H1 (cell line): ENCODE data around the gene PCDHA5. TPM values are rescaled to one million over a fixed set of nuclear protein-coding genes. Genes with fewer than 3 reads are reported as not detected.

Experiments
- CTCF ChIA-PET: fragments of 300-600 bp; sonication (Branson Sonifier 250); formaldehyde crosslinking; loops from one replicate; lab custom pipeline; 2021; ENCODE audit not compliant: partially characterized antibody; lab: Charles Lee
- POLR2A ChIA-PET: fragments of 300-600 bp; sonication (Branson Sonifier 250); formaldehyde crosslinking; loops from one replicate; lab custom pipeline; 2021; ENCODE audit warnings: inconsistent platforms; ENCODE audit not compliant: partially characterized antibody; lab: Charles Lee
- DNase-seq, 2 experiments: peaks; one replicate each; pipeline versions ENCODE4 v3.0.0 to v3.0.0-alpha.2; 2010 to 2022; ENCODE audit warnings: low spot score in 2 of 2, low read depth in 1 of 2, mixed read lengths in 1 of 2
- FAIRE-seq: peaks from 2 replicates; lab custom pipeline; 2011; peaks lifted over from hg19 to GRCh38; lab: Jason Lieb, UNC
- H2AFZ ChIP-seq: 2 replicates; pipeline ENCODE4 v1.8.1; 2012; ENCODE audit warnings: low read length, inconsistent platforms
- H2AK5ac ChIP-seq: 2 replicates; pipeline ENCODE4 v1.6.1; 2013; ENCODE audit warnings: low read depth, low read length
- H2BK120ac ChIP-seq: replicated peaks from 2 replicates; pipeline ENCODE3; 2013; ENCODE audit warnings: low read depth, low read length, inconsistent platforms
- H2BK12ac ChIP-seq: 2 replicates; pipeline ENCODE4 v1.6.1; 2013; ENCODE audit warnings: low read depth, low read length
- H2BK15ac ChIP-seq: 2 replicates; pipeline ENCODE4 v1.6.1; 2013; ENCODE audit warnings: low read length
- H2BK20ac ChIP-seq: 2 replicates; pipeline ENCODE4 v1.6.1; 2013; ENCODE audit warnings: low read length
- H2BK5ac ChIP-seq: 2 replicates; pipeline ENCODE4 v1.6.1; 2013; ENCODE audit warnings: low read depth, low read length
- H3K14ac ChIP-seq: 2 replicates; pipeline ENCODE4 v1.6.1; 2013; ENCODE audit warnings: inconsistent platforms; ENCODE audit not compliant: insufficient read length
- H3K18ac ChIP-seq: 2 replicates; pipeline ENCODE4 v1.6.1; 2013; ENCODE audit warnings: low read length; ENCODE audit errors: extremely low read depth
- H3K23ac ChIP-seq: 2 replicates; pipeline ENCODE4 v1.6.1; 2013; ENCODE audit warnings: inconsistent platforms; ENCODE audit not compliant: insufficient read length
- H3K23me2 ChIP-seq: 2 replicates; pipeline ENCODE4 v1.6.1; 2013; ENCODE audit warnings: low read depth, low read length
- H3K27ac ChIP-seq: 2 replicates; pipeline ENCODE4 v1.6.1; 2011; ENCODE audit warnings: low read depth, low read length, inconsistent platforms
- H3K27me3 ChIP-seq, 4 experiments: replicated peaks in 1 of 4; 1 replicate in 1 of 4; 2 replicates in 3 of 4; pipeline versions ENCODE4 v1.6.1 to v1.8.1; 2011 to 2013; ENCODE audit warnings: low read length in 3 of 4, mild to moderate bottlenecking in 3 of 4, inconsistent platforms in 2 of 4, mixed read lengths in 2 of 4, moderate library complexity in 1 of 4; ENCODE audit not compliant: control insufficient read depth in 3 of 4, insufficient read depth in 3 of 4; ENCODE audit errors: extremely low read depth in 1 of 4
- H3K36me3 ChIP-seq, 4 experiments: 2 replicates each; pipeline versions ENCODE4 v1.6.1 to v1.8.1; 2011 to 2013; ENCODE audit warnings: mild to moderate bottlenecking in 4 of 4, low read length in 3 of 4, moderate library complexity in 2 of 4, control low read depth in 1 of 4, inconsistent platforms in 1 of 4; ENCODE audit not compliant: insufficient read depth in 4 of 4, control insufficient read depth in 2 of 4
- H3K4ac ChIP-seq: replicated peaks from 2 replicates; pipeline ENCODE3; 2013; ENCODE audit warnings: low read length, low read depth, mixed read lengths, inconsistent platforms; ENCODE audit not compliant: insufficient read length
- H3K4me1 ChIP-seq, 4 experiments: replicated peaks in 1 of 4; 1 replicate in 1 of 4; 2 replicates in 3 of 4; pipeline versions ENCODE4 v1.6.1 to v1.8.1; 2011 to 2013; ENCODE audit warnings: low read length in 3 of 4, inconsistent platforms in 2 of 4, mixed read lengths in 1 of 4; ENCODE audit not compliant: insufficient read depth in 4 of 4, control insufficient read depth in 3 of 4
- H3K4me2 ChIP-seq, 2 experiments: 2 replicates each; pipeline versions ENCODE4 v1.6.1 to v1.8.1; 2011 to 2013; ENCODE audit warnings: low read depth in 2 of 2, low read length in 2 of 2, control low read depth in 1 of 2, inconsistent platforms in 1 of 2, mild to moderate bottlenecking in 1 of 2; ENCODE audit not compliant: insufficient read depth in 1 of 2
- H3K4me3 ChIP-seq, 4 experiments: fragments of 200-600, 300-600 bp in 1 of 4; sonication (generic), shearing (Covaris generic), sonication (Bioruptor Twin) in 1 of 4; 2 replicates each; pipeline versions ENCODE4 v1.5.1 to v1.8.1; 2011 to 2016; ENCODE audit warnings: low read length in 4 of 4, low read depth in 3 of 4, control low read depth in 2 of 4, inconsistent platforms in 2 of 4, mild to moderate bottlenecking in 2 of 4, mixed read lengths in 1 of 4, moderate library complexity in 1 of 4; ENCODE audit not compliant: insufficient read depth in 2 of 4; ENCODE audit errors: extremely low read depth in 1 of 4
- H3K56ac ChIP-seq: replicated peaks from 2 replicates; pipeline ENCODE3; 2013; ENCODE audit warnings: low read depth, mild to moderate bottlenecking, mixed read lengths, low read length, inconsistent platforms; ENCODE audit not compliant: insufficient read length
- H3K79me1 ChIP-seq: 2 replicates; pipeline ENCODE4 v1.6.1; 2013; ENCODE audit warnings: low read depth, low read length, control low read depth
- H3K79me2 ChIP-seq, 2 experiments: 2 replicates each; pipeline versions ENCODE4 v1.6.1 to v1.8.1; 2012 to 2013; ENCODE audit warnings: low read length in 2 of 2, mild to moderate bottlenecking in 2 of 2, inconsistent platforms in 1 of 2; ENCODE audit not compliant: insufficient read depth in 2 of 2, control insufficient read depth in 1 of 2
- H3K9ac ChIP-seq, 4 experiments: replicated peaks in 1 of 4; 1 replicate in 1 of 4; 2 replicates in 3 of 4; pipeline versions ENCODE4 v1.6.1 to v1.8.1; 2011 to 2013; ENCODE audit warnings: low read depth in 3 of 4, low read length in 3 of 4, control low read depth in 2 of 4, mild to moderate bottlenecking in 2 of 4, moderate library complexity in 2 of 4, inconsistent platforms in 1 of 4; ENCODE audit errors: extremely low read depth in 1 of 4
- H3K9me3 ChIP-seq, 2 experiments: 2 replicates each; pipeline versions ENCODE4 v1.6.1 to v1.8.1; 2012 to 2013; ENCODE audit warnings: mild to moderate bottlenecking in 2 of 2, moderate library complexity in 2 of 2, control low read depth in 1 of 2, inconsistent platforms in 1 of 2, low read depth in 1 of 2, low read length in 1 of 2, mixed read lengths in 1 of 2; ENCODE audit not compliant: insufficient read depth in 2 of 2
- H4K20me1 ChIP-seq, 2 experiments: replicated peaks in 1 of 2; 2 replicates each; pipeline versions ENCODE3 to v1.8.1; 2011 to 2013; ENCODE audit warnings: inconsistent platforms in 2 of 2, low read length in 2 of 2, mild to moderate bottlenecking in 1 of 2; ENCODE audit not compliant: insufficient read depth in 2 of 2, control insufficient read depth in 1 of 2
- H4K5ac ChIP-seq: 2 replicates; pipeline ENCODE4 v1.6.1; 2013; ENCODE audit warnings: low read length, low read depth, mixed read lengths, inconsistent platforms; ENCODE audit not compliant: insufficient read length
- H4K8ac ChIP-seq: 2 replicates; pipeline ENCODE4 v1.8.0; 2013; ENCODE audit warnings: mild to moderate bottlenecking, moderate library complexity, low read length, inconsistent platforms; ENCODE audit not compliant: insufficient read depth; ENCODE audit errors: extremely low read depth
- H4K91ac ChIP-seq: replicated peaks from 2 replicates; pipeline ENCODE3; 2013; ENCODE audit warnings: low read length, mixed read lengths, inconsistent platforms; ENCODE audit not compliant: insufficient read length
- CTBP2 ChIP-seq: IDR thresholded peaks from 2 replicates; pipeline ENCODE4 v1.7.0; 2011; ENCODE audit warnings: borderline replicate concordance, mild to moderate bottlenecking, moderate library complexity, mixed read lengths, low read length; ENCODE audit not compliant: insufficient read depth, insufficient read length
- POLR2AphosphoS5 ChIP-seq: IDR thresholded peaks from 2 replicates; pipeline ENCODE4 v1.6.1; 2011; ENCODE audit warnings: low read depth, low read length
- WGBS, 2 experiments: shearing (Covaris generic) in 1 of 2; methylation state at CpG; one replicate each; pipeline versions ENCODE4 v1.1.6 to v1.1.7; 2013 to 2015; ENCODE audit warnings: low lambda C conversion rate in 2 of 2, mixed read lengths in 2 of 2, inconsistent platforms in 1 of 2, low coverage in 1 of 2, missing lambda C conversion rate in 1 of 2; ENCODE audit not compliant: insufficient replicate concordance in 2 of 2, insufficient coverage in 1 of 2, insufficient read length in 1 of 2; ENCODE audit errors: extremely low coverage in 1 of 2, missing lambda C conversion rate in 1 of 2; 5-methylcytosine and 5-hydroxymethylcytosine counted together
- polyA plus RNA-seq, 7 experiments: library from polyadenylated mRNA; depleted of rRNA in 3 of 7; stranded (reverse) in 5 of 7; unstranded in 2 of 7; fragments of >200 nt in 5 of 7; fragments of 200-250 nt in 2 of 7; gene quantifications; 1 replicate in 5 of 7; 2 replicates in 1 of 7; 4 replicates in 1 of 7; pipeline versions ENCODE4 v1.2.1 to v1.2.3, GENCODE V29; 2011 to 2013; ENCODE audit warnings: missing spikeins in 2 of 7, mixed read lengths in 2 of 7
- total RNA-seq: library from RNA; stranded (reverse); fragmentation: NEBNext Ultra II Directional; extraction: Animal tissue kit (Norgen Biotek cat#: 25700); gene quantifications from 2 replicates; pipeline ENCODE4 v1.2.1, GENCODE V29; 2021

The PCDHA5 gene
- total and polyA plus RNA-seq, 2 of the 8 experiments (the other 6 are each of a cell fraction or from before 2014, with no cell fraction given): 0.33 to 0.76 TPM

GRCh38 chr5:140870221-140871201, 49.1 kb downstream of the PCDHA5 start:
- Histone ChIP-seq H4K8ac (peak overlapping the region; percentile 16), H3K23ac (no peak overlapping the region), H2AK5ac (no peak overlapping the region), H4K20me1 (no peaks in the 10 kb centered on the region), H3K18ac (no peak overlapping the region), H4K5ac (no peak overlapping the region), H3K79me2 (peaks cover 0 to 19% of the 10 kb centered on the region in 2 experiments; a peak in 2 of 4 replicates), H3K9me3 (peaks cover 0 to 13% of the 10 kb centered on the region in 2 experiments; a peak in 1 of 4 replicates), H3K23me2 (no peaks in the 10 kb centered on the region), H3K4me1 (no peaks in the 10 kb centered on the region; a peak in 2 of 7 replicates), H3K4me2 (no peak overlapping the region; a peak in 1 of 4 replicates), H3K9ac (no peak overlapping the region), H3K36me3 (peaks cover 0 to 15% (median 0%) of the 10 kb centered on the region in 4 experiments; a peak in 3 of 8 replicates), H3K14ac (no peak overlapping the region), H2BK5ac (no peak overlapping the region), H2AFZ (no peak overlapping the region), H3K27ac (no peak overlapping the region), H2BK15ac (no peak overlapping the region), H3K79me1 (no peaks in the 10 kb centered on the region), H3K27me3 (no peaks in the 10 kb centered on the region), H3K56ac (no peak overlapping the region), H2BK120ac (no peak overlapping the region), H3K4me3 (no peak overlapping the region), H2BK20ac (no peak overlapping the region), H3K4ac (no peak overlapping the region), H2BK12ac (no peak overlapping the region), H4K91ac (no peak overlapping the region)
- no peak for FAIRE-seq
- POLR2A ChIA-PET: interaction anchor here (1.0 to 2.4 kb wide), 4 partner anchors 8 to 181 kb away, joined by 3 to 7 read pairs (median 6); partner anchors contain the start of genes PCDHA10 and PCDHB1
- CTCF ChIA-PET: interaction anchor here (0.8 to 9.3 kb wide), 24 partner anchors 9 to 179 kb away, joined by 3 to 141 read pairs (median 6); partner anchors contain the start of genes PCDHA10, PCDHA4, PCDHA6 and PCDHA8
- WGBS, 2 experiments: 96% methylated on average over 91 of the region's 114 CpGs; no CpG with 5 or more reads in 1 of the 2 experiments
- DNase-seq: no peak
- TF ChIP-seq CTBP2 (no peak), POLR2AphosphoS5 (peak; percentile 26; the same call in 1 of the 2 replicates)
